K562 treated with DMSO at 1 percent for 12 hours (cell line): ENCODE data around the gene TNFSF10. TPM values are rescaled to one million over a fixed set of nuclear protein-coding genes. Genes with fewer than 3 reads are reported as not detected.

Experiments
- total RNA-seq: library from RNA; unstranded; fragments of 300-600 nt; gene quantifications from 2 replicates; pipeline ENCODE4 v1.2.3, GENCODE V29; 2022; ENCODE audit not compliant: insufficient read depth

Gene TNFSF10
- total RNA-seq, result 3.3 and 8.3 TPM in 2 replicates

DNA sequence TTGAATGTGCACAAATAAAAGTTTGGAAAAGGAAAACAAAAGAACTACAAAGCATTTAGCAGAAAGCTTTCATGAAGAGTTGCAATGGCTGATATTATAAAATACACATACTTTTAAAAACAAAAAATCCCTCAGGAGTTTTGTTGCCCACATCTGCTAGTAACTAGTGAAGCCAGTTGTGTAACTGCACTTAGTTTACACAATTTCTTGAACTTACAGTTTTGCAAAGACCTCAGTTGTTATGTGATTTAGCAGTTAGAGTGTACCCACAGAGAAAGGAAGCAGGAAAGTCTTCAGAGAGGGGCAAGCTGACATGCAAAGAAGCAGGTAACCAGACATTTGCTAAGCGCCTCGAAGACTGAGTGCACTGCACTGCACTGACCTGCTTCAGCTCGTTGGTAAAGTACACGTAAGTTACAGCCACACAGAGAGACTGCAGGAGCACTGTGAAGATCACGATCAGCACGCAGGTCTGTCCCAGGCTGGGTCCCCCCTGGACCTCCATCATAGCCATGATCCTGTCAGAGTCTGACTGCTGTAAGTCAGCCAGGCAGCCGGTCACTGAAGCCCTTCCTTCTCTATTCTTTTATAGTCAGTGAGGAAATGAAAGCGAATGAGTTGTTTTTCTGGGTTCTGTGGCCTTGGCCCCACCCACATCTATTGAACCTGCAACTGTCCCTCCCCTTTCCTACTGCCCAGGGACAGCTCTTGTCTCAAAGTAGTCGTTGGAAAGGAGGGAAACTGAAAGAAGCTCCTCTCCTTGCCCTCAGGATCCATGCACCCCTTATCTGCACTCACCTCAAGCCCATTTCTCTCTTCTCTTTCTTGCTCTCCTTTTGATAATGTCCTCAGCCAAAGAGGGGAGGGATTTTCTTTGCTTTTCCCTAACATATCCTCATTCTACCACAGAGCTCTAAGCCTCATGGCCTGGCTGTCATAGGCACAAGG lies at the start of gene TNFSF10:
TSS of gene TNFSF10 (minus strand) at position 560 of the 948 bp plus-strand sequence. CDS start at position 514, 46 bp downstream.

Other genes with a start within 250 kb of the TNFSF10 start
- not detected in 2 replicates for gene GHSR, start 75.0 kb downstream of the TNFSF10 start, total RNA-seq
- 2.0 and 7.2 TPM in 2 replicates for gene NCEH1, start 187.6 kb upstream of the TNFSF10 start, total RNA-seq
- gene ECT2, start 227.3 kb upstream of the TNFSF10 start, total RNA-seq, result 9.9 and 35.0 TPM in 2 replicates